Liver (tissue), 9 donors: ENCODE data around the gene STK32C. TPM values are rescaled to one million over a fixed set of nuclear protein-coding genes. Genes with fewer than 3 reads are reported as not detected.

Experiments used
- DNase-seq: peaks from one replicate; pipeline ENCODE4 v3.0.0-alpha.2; 2017; ENCODE audit warnings: low spot score
- H3K27ac ChIP-seq, 2 donors: one replicate each; pipeline ENCODE4 v1.7.0; 2013; ENCODE audit warnings: inconsistent platforms in 2 of 2, low read length in 2 of 2, control low read depth in 1 of 2, low read depth in 1 of 2, mild to moderate bottlenecking in 1 of 2
- H3K27me3 ChIP-seq, 4 donors: one replicate each; pipeline versions ENCODE4 v1.6.1 to v1.7.0; 2013; ENCODE audit warnings: low read length in 3 of 4, inconsistent platforms in 1 of 4, mild to moderate bottlenecking in 1 of 4, moderate library complexity in 1 of 4; ENCODE audit not compliant: control insufficient read depth in 4 of 4, insufficient read depth in 4 of 4
- H3K36me3 ChIP-seq, 4 donors: one replicate each; pipeline versions ENCODE4 v1.6.1 to v1.7.0; 2013; ENCODE audit warnings: low read length in 3 of 4, mild to moderate bottlenecking in 3 of 4, low read depth in 1 of 4, moderate library complexity in 1 of 4; ENCODE audit not compliant: control insufficient read depth in 4 of 4, insufficient read depth in 3 of 4
- H3K4me1 ChIP-seq, 4 donors: one replicate each; pipeline versions ENCODE4 v1.6.1 to v1.7.0; 2013; ENCODE audit warnings: low read length in 3 of 4, mild to moderate bottlenecking in 3 of 4, moderate library complexity in 1 of 4; ENCODE audit not compliant: control insufficient read depth in 4 of 4, insufficient read depth in 4 of 4
- H3K4me3 ChIP-seq, 3 donors: one replicate each; pipeline versions ENCODE4 v1.6.1 to v1.7.0; 2013; ENCODE audit warnings: low read length in 3 of 3, control low read depth in 1 of 3, low read depth in 1 of 3, mild to moderate bottlenecking in 1 of 3
- H3K9ac ChIP-seq, 2 donors: one replicate each; pipeline ENCODE4 v1.7.0; 2013; ENCODE audit warnings: low read length in 2 of 2, mild to moderate bottlenecking in 2 of 2, moderate library complexity in 2 of 2, control low read depth in 1 of 2, low read depth in 1 of 2
- H3K9me3 ChIP-seq, 4 donors: one replicate each; pipeline versions ENCODE4 v1.6.1 to v1.7.0; 2013; ENCODE audit warnings: low read length in 3 of 4; ENCODE audit not compliant: control insufficient read depth in 4 of 4
- CTCF ChIP-seq: fragments of 150-350 bp; IDR thresholded peaks from 2 replicates; pipeline ENCODE4 v1.5.1; 2017; ENCODE audit warnings: improper control_type of control experiment, low read depth, low read length; ENCODE audit not compliant: missing input control
- EGR1 ChIP-seq, 2 donors: IDR thresholded peaks; 2 replicates each; pipeline ENCODE4 v1.6.1; 2016 to 2018; ENCODE audit warnings: antibody characterized with exemption in 2 of 2, low read depth in 2 of 2
- FOXA1 ChIP-seq: IDR thresholded peaks from 2 replicates; pipeline ENCODE4 v1.6.1; 2016; ENCODE audit warnings: antibody characterized with exemption
- FOXA2 ChIP-seq: IDR thresholded peaks from 2 replicates; pipeline ENCODE4 v1.6.1; 2016; ENCODE audit warnings: antibody characterized with exemption
- GABPA ChIP-seq, 2 donors: IDR thresholded peaks in 1 of 2; conservative IDR thresholded peaks in 1 of 2; 2 replicates each; pipeline ENCODE4 v1.6.1; 2016; ENCODE audit warnings: antibody characterized with exemption in 2 of 2, mild to moderate bottlenecking in 1 of 2, moderate library complexity in 1 of 2
- HNF4A ChIP-seq, 2 donors: conservative IDR thresholded peaks; 2 replicates each; pipeline ENCODE4 v1.6.1; 2016; ENCODE audit warnings: antibody characterized with exemption in 2 of 2, mild to moderate bottlenecking in 2 of 2
- HNF4G ChIP-seq: IDR thresholded peaks from 2 replicates; pipeline ENCODE4 v1.6.1; 2016; ENCODE audit warnings: antibody characterized with exemption
- JUND ChIP-seq, 2 donors: IDR thresholded peaks; 2 replicates each; pipeline ENCODE4 v1.6.1; 2016; ENCODE audit warnings: antibody characterized with exemption in 2 of 2
- MAX ChIP-seq: IDR thresholded peaks from 2 replicates; pipeline ENCODE4 v1.6.1; 2016; ENCODE audit warnings: antibody characterized with exemption
- NR2F2 ChIP-seq: IDR thresholded peaks from 2 replicates; pipeline ENCODE4 v1.6.1; 2016; ENCODE audit warnings: antibody characterized with exemption
- RAD21 ChIP-seq, 2 donors: IDR thresholded peaks; 2 replicates each; pipeline ENCODE4 v1.6.1; 2016; ENCODE audit warnings: antibody characterized with exemption in 2 of 2, mild to moderate bottlenecking in 2 of 2
- RXRA ChIP-seq, 2 donors: IDR thresholded peaks; 2 replicates each; pipeline ENCODE4 v1.6.1; 2017 to 2018; ENCODE audit warnings: antibody characterized with exemption in 2 of 2, mild to moderate bottlenecking in 1 of 2
- SP1 ChIP-seq: IDR thresholded peaks from 2 replicates; pipeline ENCODE4 v1.6.1; 2018; ENCODE audit warnings: antibody characterized with exemption, mild to moderate bottlenecking
- TAF1 ChIP-seq: conservative IDR thresholded peaks from 2 replicates; pipeline ENCODE4 v1.6.1; 2016; ENCODE audit warnings: antibody characterized with exemption, mild to moderate bottlenecking
- YY1 ChIP-seq: IDR thresholded peaks from 2 replicates; pipeline ENCODE4 v1.6.1; 2016; ENCODE audit warnings: antibody characterized with exemption, mild to moderate bottlenecking
- ZBTB33 ChIP-seq: IDR thresholded peaks from 2 replicates; pipeline ENCODE4 v1.6.1; 2016; ENCODE audit warnings: antibody characterized with exemption
- WGBS: extraction: QIAGEN DNeasy Blood & Tissue Kit; methylation state at CpG from one replicate; pipeline ENCODE4 v1.1.7; 2013; 5-methylcytosine and 5-hydroxymethylcytosine counted together
- polyA plus RNA-seq, 2 donors: library from polyadenylated mRNA; stranded (reverse) in 1 of 2; unstranded in 1 of 2; fragments of 200-250 nt in 1 of 2; fragments of >200 nt in 1 of 2; fragmentation: Nextera tagmentation in 1 of 2; extraction: Ambion mirVana in 1 of 2; gene quantifications; one replicate each; pipeline versions ENCODE4 v1.2.1 to v1.2.3, GENCODE V29; 2013 to 2015
- total RNA-seq, 2 donors: library from RNA; depleted of rRNA; stranded (reverse); fragments of >200 nt; gene quantifications; one replicate each; pipeline ENCODE4 v1.2.3, GENCODE V29; 2014
- donor health status: healthy.
- donor health status: healthy.
- donor health status: healthy.
- donor health status: healthy.
- donor health status: healthy.

The STK32C gene
- total and polyA plus RNA-seq, 4 donors = 1.8 to 4.6 (median 2.2) TPM

GRCh38 chr10:132326344-132326889 is 18.7 kb upstream of the STK32C start:
- WGBS = 93% methylated on average over 11 of the region's 11 CpGs
- Histone ChIP-seq H3K27ac (no peak overlapping the region), H3K9me3 (no peaks in the 10 kb centered on the region), H3K4me3 (no peak overlapping the region), H3K9ac (no peak overlapping the region), H3K36me3 (no peaks in the 10 kb centered on the region), H3K27me3 (no peaks in the 10 kb centered on the region), H3K4me1 (peaks cover 2 to 12% (median 7%) of the 10 kb centered on the region in 4 donors)
- no peak for DNase-seq
- TF ChIP-seq MAX = no peak
- no peak for TF ChIP-seq CTCF
- no peak for TF ChIP-seq TAF1
- TF ChIP-seq FOXA1 = no peak
- TF ChIP-seq GABPA (IDR thresholded peaks at IDR 0.05 in 1 of 2, conservative IDR thresholded peaks at IDR 0.05 in 1 of 2) = no peak
- TF ChIP-seq ZBTB33 = no peak
- no peak for TF ChIP-seq NR2F2
- no peak for TF ChIP-seq EGR1 (IDR thresholded peaks at IDR 0.05; ENCODE audit: low read depth in 2 of 2)
- no peak for TF ChIP-seq SP1
- TF ChIP-seq JUND (IDR thresholded peaks at IDR 0.05) = no peak
- TF ChIP-seq FOXA2 = no peak
- no peak for TF ChIP-seq RAD21 (IDR thresholded peaks at IDR 0.05)
- no peak for TF ChIP-seq YY1
- no peak for TF ChIP-seq RXRA (IDR thresholded peaks at IDR 0.05)
- no peak for TF ChIP-seq HNF4A (conservative IDR thresholded peaks at IDR 0.05)
- TF ChIP-seq HNF4G = no peak

- no peak overlapping the region for H3K9ac ChIP-seq
- no peak for DNase-seq
- 96% methylated on average over 1 of the region's 1 CpG for WGBS
- H3K9me3 ChIP-seq = no peaks in the 10 kb centered on the region
- H3K36me3 ChIP-seq = no peaks in the 10 kb centered on the region
- H3K4me1 ChIP-seq = peaks cover 0 to 2% (median 2%) of the 10 kb centered on the region in 4 donors
- no peak overlapping the region for H3K27ac ChIP-seq
- H3K4me3 ChIP-seq = no peak overlapping the region
- no peak for TF ChIP-seq MAX
- no peak for TF ChIP-seq HNF4A (conservative IDR thresholded peaks at IDR 0.05)
- TF ChIP-seq ZBTB33 = no peak
- no peaks in the 10 kb centered on the region for H3K27me3 ChIP-seq
Observed at GRCh38 chr10:132324186-132324585, 16.4 kb upstream of the STK32C start.
